HUES48 (cell line): ENCODE results near the gene UGT1A4.

Source experiments
- H3K27ac ChIP-seq: one replicate; pipeline ENCODE4 v1.7.0; 2013; ENCODE audit warnings: low read depth, low read length, inconsistent platforms
- H3K27me3 ChIP-seq: 2 replicates; pipeline ENCODE4 v1.6.1; 2013; ENCODE audit warnings: mild to moderate bottlenecking, low read length; ENCODE audit not compliant: control insufficient read depth, insufficient read depth
- H3K36me3 ChIP-seq: 2 replicates; pipeline ENCODE4 v1.6.1; 2013; ENCODE audit warnings: low read length; ENCODE audit not compliant: control insufficient read depth, insufficient read depth
- H3K4me1 ChIP-seq: 2 replicates; pipeline ENCODE4 v1.6.1; 2013; ENCODE audit warnings: mild to moderate bottlenecking, low read length; ENCODE audit not compliant: control insufficient read depth, insufficient read depth
- H3K4me3 ChIP-seq: 2 replicates; pipeline ENCODE4 v1.5.1; 2013; ENCODE audit warnings: mild to moderate bottlenecking, low read depth, low read length
- H3K9ac ChIP-seq: 2 replicates; pipeline ENCODE4 v1.6.1; 2013; ENCODE audit warnings: mild to moderate bottlenecking, low read depth, low read length, moderate library complexity
- H3K9me3 ChIP-seq: 2 replicates; pipeline ENCODE4 v1.6.1; 2013; ENCODE audit warnings: low read length; ENCODE audit not compliant: control insufficient read depth, insufficient read depth

UGT1A4 gene

GRCh38 chr2:233801357-233802131 is 83.0 kb downstream of the UGT1A4 start:
- Histone ChIP-seq H3K9me3 (peaks cover 6% of the 10 kb centered on the region), H3K27ac (no peak overlapping the region), H3K4me1 (no peaks in the 10 kb centered on the region), H3K4me3 (no peak overlapping the region), H3K27me3 (no peaks in the 10 kb centered on the region), H3K36me3 (no peaks in the 10 kb centered on the region), H3K9ac (no peak overlapping the region)

DNA sequence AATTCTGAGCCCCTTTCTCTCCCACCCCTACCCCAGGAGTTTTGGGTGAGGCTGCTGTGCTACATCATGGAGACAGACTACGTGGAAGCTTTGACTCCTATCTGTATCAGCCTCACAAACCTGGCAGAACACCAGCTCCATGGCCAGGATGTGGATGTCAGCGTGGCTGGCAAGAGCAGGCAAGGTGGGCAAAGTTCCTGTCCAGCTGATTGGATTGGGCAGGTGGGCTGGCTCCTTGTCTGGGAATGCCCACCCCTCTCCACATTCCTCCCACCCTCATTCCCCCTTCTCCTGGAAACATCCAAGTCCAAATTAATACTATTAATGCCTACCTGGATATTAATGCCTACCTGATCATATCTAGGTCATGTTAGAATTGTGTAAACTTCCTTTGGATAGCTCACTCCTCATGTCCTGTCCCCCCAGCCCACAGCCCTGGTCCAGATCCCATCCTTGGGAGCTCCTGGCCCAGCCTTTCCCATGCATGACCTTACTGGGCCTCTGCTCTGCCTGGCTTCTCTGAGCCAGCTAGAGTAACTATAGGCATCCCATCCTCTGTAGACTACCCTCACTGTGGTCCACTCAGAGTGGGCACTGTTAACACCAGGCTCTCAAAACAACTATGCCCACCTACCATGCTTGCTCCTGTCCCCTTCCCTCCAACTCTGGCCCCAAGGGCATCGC is 83.7 kb downstream of the UGT1A4 start:
- H3K4me3 ChIP-seq = no peak overlapping the region
- no peak overlapping the region for H3K9ac ChIP-seq
- no peaks in the 10 kb centered on the region for H3K36me3 ChIP-seq
- no peaks in the 10 kb centered on the region for H3K27me3 ChIP-seq
- H3K4me1 ChIP-seq = no peaks in the 10 kb centered on the region
- H3K9me3 ChIP-seq = peaks cover 6% of the 10 kb centered on the region
- H3K27ac ChIP-seq = no peak overlapping the region

DNA sequence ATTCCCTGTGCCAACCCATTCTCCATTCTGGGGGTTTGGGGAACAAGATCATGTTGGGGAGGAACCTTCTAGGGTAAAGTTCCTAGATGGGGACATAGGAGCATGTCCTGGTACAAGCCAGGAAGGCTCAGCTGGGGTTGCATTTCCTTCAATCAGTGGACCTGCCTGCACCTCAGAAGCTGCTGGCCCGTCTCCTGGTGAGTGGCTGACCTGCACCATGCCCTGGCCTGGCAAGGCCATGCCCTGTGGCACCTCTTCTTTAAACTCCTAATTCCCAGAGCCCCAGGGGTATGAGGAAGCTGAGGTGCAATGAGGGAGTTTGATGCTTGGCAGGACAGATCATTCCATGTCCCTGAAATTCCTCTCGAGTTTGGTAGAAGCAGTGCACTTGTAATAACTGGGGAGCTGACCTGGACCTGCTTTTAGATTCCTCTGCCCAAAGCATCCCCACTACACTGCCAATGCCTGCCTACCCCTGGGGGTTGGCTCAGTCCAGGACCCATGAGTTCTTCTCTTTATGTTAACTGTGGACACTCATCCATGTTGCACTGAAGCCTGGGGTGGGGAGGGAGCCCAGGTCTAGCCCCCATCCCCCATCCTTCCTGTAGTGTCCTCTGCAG is 84.9 kb downstream of the UGT1A4 start:
- Histone ChIP-seq H3K27me3 (no peaks in the 10 kb centered on the region), H3K36me3 (no peaks in the 10 kb centered on the region), H3K4me1 (no peaks in the 10 kb centered on the region), H3K9me3 (no peaks in the 10 kb centered on the region; the same call in none of the 2 replicates), H3K4me3 (no peak overlapping the region), H3K27ac (no peak overlapping the region), H3K9ac (no peak overlapping the region)

GRCh38 chr2:233803994-233804393 is 85.5 kb downstream of the UGT1A4 start:
- Histone ChIP-seq H3K27ac (no peak overlapping the region), H3K4me3 (no peak overlapping the region), H3K9ac (no peak overlapping the region), H3K36me3 (no peaks in the 10 kb centered on the region), H3K27me3 (no peaks in the 10 kb centered on the region), H3K4me1 (no peaks in the 10 kb centered on the region), H3K9me3 (no peaks in the 10 kb centered on the region; the same call in none of the 2 replicates)

GRCh38 chr2:233807215-233807865 is 88.8 kb downstream of the UGT1A4 start:
- no peak overlapping the region for H3K27ac ChIP-seq
- H3K9me3 ChIP-seq = peaks cover 8% of the 10 kb centered on the region; the same call in 1 of the 2 replicates
- H3K36me3 ChIP-seq = no peaks in the 10 kb centered on the region
- H3K27me3 ChIP-seq = no peaks in the 10 kb centered on the region
- no peak overlapping the region for H3K9ac ChIP-seq
- H3K4me3 ChIP-seq = no peak overlapping the region
- H3K4me1 ChIP-seq = no peaks in the 10 kb centered on the region

DNA sequence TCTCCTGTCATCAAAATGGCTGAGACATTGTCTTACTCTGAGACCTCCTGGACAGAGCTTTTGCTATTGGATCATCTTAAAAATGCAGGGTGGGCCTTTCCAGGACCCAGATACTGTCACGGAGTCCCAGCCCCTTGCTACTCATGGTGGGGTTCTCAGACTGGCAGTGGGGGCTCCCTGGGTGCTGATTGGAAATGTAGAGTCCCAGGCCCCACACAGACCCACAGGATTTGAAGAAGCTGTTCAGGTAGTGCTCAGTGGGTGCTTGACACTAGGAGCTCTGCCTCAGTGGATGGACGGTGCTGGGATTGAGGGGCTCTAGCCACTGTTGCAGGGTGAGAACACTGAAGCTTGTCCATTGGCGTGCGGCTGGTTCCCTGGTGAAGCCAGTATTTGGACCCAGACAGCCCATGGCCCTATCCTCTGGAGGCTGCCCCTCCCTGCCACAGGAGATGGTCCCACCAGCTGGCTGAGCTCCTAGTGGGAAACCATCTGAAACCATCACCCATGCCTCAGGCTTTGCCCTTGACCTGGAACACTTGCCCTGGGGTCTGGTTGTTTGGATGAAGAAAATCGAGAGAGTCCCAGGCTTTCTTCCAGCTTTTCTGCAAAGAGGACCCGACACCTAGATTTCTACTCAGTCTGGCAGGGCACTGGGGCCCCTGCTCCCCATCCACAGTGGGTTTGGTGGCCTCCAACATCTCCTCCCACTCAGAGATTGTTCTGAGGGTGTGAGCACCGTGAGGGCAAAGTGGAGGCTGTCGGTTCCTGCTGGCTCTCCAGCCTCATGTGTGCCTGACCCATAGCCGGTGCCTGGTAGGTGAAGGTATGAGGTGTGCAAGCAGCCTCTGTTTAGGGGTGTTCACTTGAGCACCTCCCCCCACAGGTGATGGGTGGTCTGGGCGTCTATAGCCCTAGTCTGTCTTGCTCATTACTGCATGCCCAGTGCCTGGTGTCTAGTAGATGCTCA is 89.7 kb downstream of the UGT1A4 start:
- Histone ChIP-seq H3K9me3 (peaks cover 8% of the 10 kb centered on the region; the same call in 1 of the 2 replicates), H3K4me3 (no peak overlapping the region), H3K9ac (no peak overlapping the region), H3K27me3 (no peaks in the 10 kb centered on the region), H3K4me1 (no peaks in the 10 kb centered on the region), H3K36me3 (no peaks in the 10 kb centered on the region), H3K27ac (no peak overlapping the region)

GRCh38 chr2:233810385-233810784 is 91.8 kb downstream of the UGT1A4 start:
- Histone ChIP-seq H3K27ac (no peak overlapping the region), H3K9me3 (peaks cover 8% of the 10 kb centered on the region; the same call in 1 of the 2 replicates), H3K4me3 (no peak overlapping the region), H3K36me3 (no peaks in the 10 kb centered on the region), H3K9ac (no peak overlapping the region), H3K27me3 (no peaks in the 10 kb centered on the region), H3K4me1 (no peaks in the 10 kb centered on the region)

GRCh38 chr2:233811087-233811486 is 92.6 kb downstream of the UGT1A4 start:
- H3K9me3 ChIP-seq = peaks cover 8% of the 10 kb centered on the region; the same call in 1 of the 2 replicates
- H3K27ac ChIP-seq = no peak overlapping the region

GRCh38 chr2:233811732-233812131 is 93.2 kb downstream of the UGT1A4 start:
- no peak overlapping the region for H3K27ac ChIP-seq
- peaks cover 8% of the 10 kb centered on the region; the same call in 1 of the 2 replicates for H3K9me3 ChIP-seq
- H3K4me1 ChIP-seq = no peaks in the 10 kb centered on the region
- no peak overlapping the region for H3K4me3 ChIP-seq
- no peaks in the 10 kb centered on the region for H3K36me3 ChIP-seq
- no peak overlapping the region for H3K9ac ChIP-seq
- no peaks in the 10 kb centered on the region for H3K27me3 ChIP-seq

More at GRCh38 chr2:233811087-233811486, 92.6 kb downstream of the UGT1A4 start:
- no peak overlapping the region for H3K4me3 ChIP-seq
- H3K36me3 ChIP-seq = no peaks in the 10 kb centered on the region
- no peaks in the 10 kb centered on the region for H3K4me1 ChIP-seq
- H3K27me3 ChIP-seq = no peaks in the 10 kb centered on the region
- no peak overlapping the region for H3K9ac ChIP-seq
